Measurements from ENCODE around the gene PUM1. TPM values are rescaled to one million over a fixed set of nuclear protein-coding genes. Genes with fewer than 3 reads are reported as not detected.

The PUM1 gene
- polyA plus RNA-seq, 1 experiment = 71.3 TPM

DNA sequence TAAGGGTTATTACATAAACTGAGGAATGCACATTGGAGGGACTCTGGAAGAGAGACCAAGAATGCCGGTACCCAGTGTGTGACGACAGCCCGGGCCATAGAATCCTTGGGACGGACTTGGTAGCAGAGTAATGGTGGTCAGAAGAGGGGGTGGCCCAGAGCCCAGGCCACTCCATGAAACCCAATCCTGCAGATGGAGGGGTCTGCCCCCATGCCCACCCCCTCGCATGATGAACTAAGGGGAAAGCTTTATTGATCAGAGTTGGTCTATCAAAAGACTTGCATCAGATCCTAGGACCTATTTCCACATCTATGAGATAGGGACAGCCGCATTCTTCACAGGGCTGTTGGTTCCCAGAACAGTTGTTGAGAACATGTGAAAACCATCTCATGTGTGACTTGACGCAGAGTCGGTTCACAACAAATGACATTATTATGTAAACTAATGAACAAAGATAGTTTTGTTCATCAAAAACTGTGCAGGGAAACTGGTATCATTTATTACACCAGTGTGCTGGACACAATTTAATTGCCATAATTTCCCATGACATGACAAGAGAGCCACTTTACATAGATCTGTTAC lies 135.5 kb downstream of the PUM1 start:
- no peak for DNase-seq (ENCODE audit: low read depth, low spot score)
- H3K27me3 ChIP-seq (ENCODE audit: control insufficient read depth, insufficient read depth, low read length) = no peaks in the 10 kb centered on the region
- POLR2A ChIA-PET = no interaction called here
- CTCF ChIA-PET = interaction anchor here (1.2 to 4.7 kb wide), 6 partner anchors 10 to 148 kb away, joined by 3 to 68 read pairs (median 13); no protein-coding TSS in a partner anchor
- no peaks in the 10 kb centered on the region for H3K9me3 ChIP-seq (ENCODE audit: control insufficient read depth, insufficient read depth, low read length)
- H3K4me3 ChIP-seq (ENCODE audit: low read depth, low read length) = no peak overlapping the region
- TF ChIP-seq, protein P1, sequence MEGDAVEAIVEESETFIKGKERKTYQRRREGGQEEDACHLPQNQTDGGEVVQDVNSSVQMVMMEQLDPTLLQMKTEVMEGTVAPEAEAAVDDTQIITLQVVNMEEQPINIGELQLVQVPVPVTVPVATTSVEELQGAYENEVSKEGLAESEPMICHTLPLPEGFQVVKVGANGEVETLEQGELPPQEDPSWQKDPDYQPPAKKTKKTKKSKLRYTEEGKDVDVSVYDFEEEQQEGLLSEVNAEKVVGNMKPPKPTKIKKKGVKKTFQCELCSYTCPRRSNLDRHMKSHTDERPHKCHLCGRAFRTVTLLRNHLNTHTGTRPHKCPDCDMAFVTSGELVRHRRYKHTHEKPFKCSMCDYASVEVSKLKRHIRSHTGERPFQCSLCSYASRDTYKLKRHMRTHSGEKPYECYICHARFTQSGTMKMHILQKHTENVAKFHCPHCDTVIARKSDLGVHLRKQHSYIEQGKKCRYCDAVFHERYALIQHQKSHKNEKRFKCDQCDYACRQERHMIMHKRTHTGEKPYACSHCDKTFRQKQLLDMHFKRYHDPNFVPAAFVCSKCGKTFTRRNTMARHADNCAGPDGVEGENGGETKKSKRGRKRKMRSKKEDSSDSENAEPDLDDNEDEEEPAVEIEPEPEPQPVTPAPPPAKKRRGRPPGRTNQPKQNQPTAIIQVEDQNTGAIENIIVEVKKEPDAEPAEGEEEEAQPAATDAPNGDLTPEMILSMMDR (IDR thresholded peaks at IDR 0.05; ENCODE audit: low read depth, low read length) = no peak
- no peak overlapping the region for H3K27ac ChIP-seq (ENCODE audit: low read depth, low read length)

DNA sequence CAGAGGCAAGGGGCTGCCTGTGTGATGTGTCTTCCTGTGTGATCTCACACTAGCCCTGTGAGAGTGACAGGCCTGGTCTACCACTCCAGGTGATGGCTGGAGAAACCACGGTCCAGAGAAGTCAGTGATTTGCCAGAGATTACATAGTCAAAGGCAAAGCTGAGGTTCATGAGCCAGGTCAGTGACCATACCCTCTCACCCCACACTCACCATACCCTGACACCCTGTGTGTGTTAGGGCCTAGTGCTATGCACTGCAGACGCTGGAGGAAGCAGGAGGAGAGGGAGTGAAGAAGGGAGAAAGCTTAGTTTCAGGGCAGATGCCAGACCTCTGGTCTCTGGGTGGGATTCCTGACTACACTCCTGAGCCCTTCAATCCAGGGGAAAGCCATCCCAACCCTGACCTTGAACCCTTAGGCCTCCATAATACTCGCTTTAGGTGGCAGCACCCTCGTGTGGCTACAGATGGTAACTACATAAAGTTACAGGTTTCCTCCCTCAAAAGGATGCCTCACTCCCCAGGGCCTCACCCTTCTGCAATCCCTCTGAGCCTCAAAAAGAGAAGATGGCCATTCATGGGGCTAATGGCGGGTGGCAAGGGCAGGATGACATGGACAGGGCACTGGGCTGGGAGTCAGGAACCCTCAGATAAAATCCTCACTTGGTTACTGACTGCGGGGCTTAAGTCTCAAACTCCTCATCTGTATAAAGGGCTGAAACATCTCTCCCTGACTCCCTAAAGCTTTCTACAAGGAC lies 136.2 kb downstream of the PUM1 start:
- ChIA-PET CTCF (interaction anchor here (0.5 to 4.7 kb wide), 26 partner anchors 9 to 1311 kb away, joined by 3 to 68 read pairs (median 4); no protein-coding TSS in a partner anchor), POLR2A (interaction anchor here (0.9 kb wide), 1 partner anchor 10 kb away, joined by 4 read pairs; no protein-coding TSS in a partner anchor)
- no peaks in the 10 kb centered on the region for H3K9me3 ChIP-seq (ENCODE audit: control insufficient read depth, insufficient read depth, low read length)
- no peak overlapping the region for H3K27ac ChIP-seq (ENCODE audit: low read depth, low read length)
- H3K4me3 ChIP-seq (ENCODE audit: low read depth, low read length) = no peak overlapping the region
- TF ChIP-seq, protein P1 (IDR thresholded peaks at IDR 0.05; ENCODE audit: low read depth, low read length) = peak; percentile 77
- H3K27me3 ChIP-seq (ENCODE audit: control insufficient read depth, insufficient read depth, low read length) = no peaks in the 10 kb centered on the region
- DNase-seq (ENCODE audit: low read depth, low spot score) = no peak

DNA sequence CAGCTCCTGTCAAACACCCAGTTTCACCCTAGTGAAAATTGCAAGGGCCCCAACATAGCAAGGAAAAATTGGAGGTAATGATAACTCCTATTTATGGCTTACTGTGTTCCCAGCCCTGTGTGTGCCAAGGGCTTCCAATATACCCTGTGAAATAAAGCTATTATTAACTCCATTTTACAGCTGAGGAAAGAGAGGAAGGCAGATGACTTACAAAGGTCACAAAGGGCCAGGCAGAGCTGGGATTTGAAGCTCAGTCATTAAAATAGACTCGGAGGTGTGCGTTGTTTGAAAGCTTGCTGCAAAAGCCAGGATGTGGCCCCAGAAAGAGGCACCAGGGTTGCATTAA lies 136.8 kb downstream of the PUM1 start:
- ChIA-PET POLR2A (interaction anchor here (0.9 kb wide), 1 partner anchor 10 kb away, joined by 4 read pairs; no protein-coding TSS in a partner anchor), CTCF (interaction anchor here (0.5 to 4.7 kb wide), 26 partner anchors 9 to 1310 kb away, joined by 3 to 68 read pairs (median 4); no protein-coding TSS in a partner anchor)
- Histone ChIP-seq H3K27me3 (ENCODE audit: control insufficient read depth, insufficient read depth, low read length) (no peaks in the 10 kb centered on the region), H3K9me3 (ENCODE audit: control insufficient read depth, insufficient read depth, low read length) (no peaks in the 10 kb centered on the region), H3K4me3 (ENCODE audit: low read depth, low read length) (no peak overlapping the region), H3K27ac (ENCODE audit: low read depth, low read length) (no peak overlapping the region)
- TF ChIP-seq, protein P1 (IDR thresholded peaks at IDR 0.05; ENCODE audit: low read depth, low read length) = no peak
- DNase-seq (ENCODE audit: low read depth, low spot score) = no peak

DNA sequence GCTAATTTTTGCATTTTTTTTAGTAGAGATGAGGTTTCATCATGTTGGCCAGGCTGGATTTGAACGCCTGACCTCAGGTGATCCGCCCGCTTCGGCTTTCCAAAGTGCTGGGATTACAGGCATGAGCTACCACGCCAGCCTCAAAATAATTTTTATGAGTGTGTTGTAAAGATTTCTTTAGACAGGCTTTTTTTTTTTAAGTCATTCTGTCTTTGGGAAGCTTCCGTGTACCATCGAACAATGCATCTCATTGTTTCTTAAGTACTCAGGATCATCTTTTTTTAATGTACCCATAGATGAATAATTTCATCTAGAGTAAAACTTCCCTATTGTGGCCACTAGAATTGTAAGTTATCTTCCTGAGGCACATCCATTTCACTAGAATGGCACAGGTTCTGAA lies 137.3 kb downstream of the PUM1 start:
- Histone ChIP-seq H3K9me3 (ENCODE audit: control insufficient read depth, insufficient read depth, low read length) (no peaks in the 10 kb centered on the region), H3K4me3 (ENCODE audit: low read depth, low read length) (no peak overlapping the region), H3K27ac (ENCODE audit: low read depth, low read length) (no peak overlapping the region), H3K27me3 (ENCODE audit: control insufficient read depth, insufficient read depth, low read length) (no peaks in the 10 kb centered on the region)
- POLR2A ChIA-PET = interaction anchor here (0.9 kb wide), 1 partner anchor 9 kb away, joined by 4 read pairs; no protein-coding TSS in a partner anchor
- DNase-seq (ENCODE audit: low read depth, low spot score) = no peak
- TF ChIP-seq, protein P1 (IDR thresholded peaks at IDR 0.05; ENCODE audit: low read depth, low read length) = no peak
- CTCF ChIA-PET = interaction anchor here (0.6 to 4.7 kb wide), 21 partner anchors 8 to 210 kb away, joined by 3 to 68 read pairs (median 8); no protein-coding TSS in a partner anchor

DNA sequence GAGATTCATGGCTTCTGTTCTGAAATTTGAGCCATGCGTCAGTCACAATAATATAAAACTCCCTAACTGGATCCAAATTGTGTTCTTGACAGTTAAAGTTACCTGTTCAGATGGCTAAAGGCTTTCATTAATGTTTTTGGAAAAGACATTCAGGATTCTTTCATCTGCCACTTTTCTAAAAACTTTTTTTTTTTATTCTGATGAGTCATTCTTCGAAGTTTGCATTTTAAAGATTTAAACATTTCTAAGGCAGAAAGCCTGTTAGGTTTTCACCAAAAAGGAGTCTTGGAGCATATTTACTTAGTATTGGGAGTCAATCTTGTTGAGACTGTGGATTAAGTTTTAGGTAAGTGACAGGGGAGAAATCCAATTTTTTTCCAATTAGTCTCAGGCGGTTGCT lies 138.1 kb downstream of the PUM1 start:
- ChIA-PET POLR2A (no interaction called here), CTCF (interaction anchor here (2.3 to 4.7 kb wide), 4 partner anchors 7 to 145 kb away, joined by 9 to 68 read pairs (median 25); no protein-coding TSS in a partner anchor)
- Histone ChIP-seq H3K27me3 (ENCODE audit: control insufficient read depth, insufficient read depth, low read length) (no peaks in the 10 kb centered on the region), H3K9me3 (ENCODE audit: control insufficient read depth, insufficient read depth, low read length) (no peaks in the 10 kb centered on the region), H3K27ac (ENCODE audit: low read depth, low read length) (no peak overlapping the region), H3K4me3 (ENCODE audit: low read depth, low read length) (no peak overlapping the region)
- DNase-seq (ENCODE audit: low read depth, low spot score) = no peak
- TF ChIP-seq, protein P1 (IDR thresholded peaks at IDR 0.05; ENCODE audit: low read depth, low read length) = no peak

Measured in AG04450 (cell line).